ENCODE data around the gene MRPL14. TPM values are rescaled to one million over a fixed set of nuclear protein-coding genes. Genes with fewer than 3 reads are reported as not detected.
A peak's percentile ranks its signal among the peaks of the same experiment; 100 is the strongest.

MRPL14 gene
- total and polyA plus RNA-seq, 10 of the 15 experiments (the other 5 are each of a cell fraction or from before 2014, with no cell fraction given): 80.5 to 294 (median 122) TPM

DNA sequence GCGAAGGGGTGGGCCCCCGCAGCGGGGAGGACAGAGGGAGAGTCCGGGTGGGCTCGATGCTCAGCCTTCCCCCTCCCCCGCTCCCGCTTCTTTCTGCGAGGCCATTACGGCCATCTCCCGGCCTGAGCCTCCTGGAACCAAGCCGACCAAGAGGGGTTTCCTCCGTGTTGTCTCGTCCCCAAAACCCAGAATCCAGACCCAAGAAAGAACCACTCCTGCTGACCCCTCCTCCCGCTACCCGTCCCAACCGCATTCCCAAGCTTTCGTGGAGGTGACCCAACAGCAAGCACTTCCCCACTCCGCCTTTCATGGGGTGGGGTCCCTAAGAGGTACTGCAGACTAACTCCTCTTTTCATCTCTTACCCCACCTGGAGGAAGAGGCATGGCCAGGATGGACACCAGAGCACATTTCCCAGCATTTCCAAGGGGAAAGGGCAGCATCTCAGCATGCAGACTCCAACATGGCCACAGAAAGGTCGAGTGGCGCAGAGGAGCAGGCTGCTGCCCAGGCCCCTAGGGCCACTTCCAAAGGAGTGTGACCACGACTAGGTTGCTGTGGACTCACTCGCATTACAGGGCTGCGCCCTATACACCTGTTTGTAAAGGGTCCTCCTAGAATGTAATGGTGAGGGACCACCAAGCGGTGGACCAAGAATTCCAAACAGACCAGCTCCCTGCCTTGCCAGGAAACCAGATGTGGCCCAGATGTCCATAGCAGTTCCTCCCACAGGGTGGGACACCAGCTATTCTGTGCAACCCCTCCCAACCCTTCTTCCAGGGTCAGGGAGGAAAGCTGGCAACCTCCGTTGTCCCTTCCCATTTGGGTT lies 53.4 kb downstream of the MRPL14 start (continued):
- TF ChIP-seq, protein P1, sequence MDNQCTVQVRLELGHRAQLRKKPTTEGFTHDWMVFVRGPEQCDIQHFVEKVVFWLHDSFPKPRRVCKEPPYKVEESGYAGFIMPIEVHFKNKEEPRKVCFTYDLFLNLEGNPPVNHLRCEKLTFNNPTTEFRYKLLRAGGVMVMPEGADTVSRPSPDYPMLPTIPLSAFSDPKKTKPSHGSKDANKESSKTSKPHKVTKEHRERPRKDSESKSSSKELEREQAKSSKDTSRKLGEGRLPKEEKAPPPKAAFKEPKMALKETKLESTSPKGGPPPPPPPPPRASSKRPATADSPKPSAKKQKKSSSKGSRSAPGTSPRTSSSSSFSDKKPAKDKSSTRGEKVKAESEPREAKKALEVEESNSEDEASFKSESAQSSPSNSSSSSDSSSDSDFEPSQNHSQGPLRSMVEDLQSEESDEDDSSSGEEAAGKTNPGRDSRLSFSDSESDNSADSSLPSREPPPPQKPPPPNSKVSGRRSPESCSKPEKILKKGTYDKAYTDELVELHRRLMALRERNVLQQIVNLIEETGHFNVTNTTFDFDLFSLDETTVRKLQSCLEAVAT (IDR thresholded peaks at IDR 0.05): 0 out of 2 replicates have a peak, but pooled peaks have one; percentile 54
- no peak for TF ChIP-seq CHD1 (IDR thresholded peaks at IDR 0.05; ENCODE audit: low read depth, low read length)
- no peak for TF ChIP-seq NFYA (IDR thresholded peaks at IDR 0.05; ENCODE audit: borderline replicate concordance, low read depth, low read length)
- TF ChIP-seq SUPT20H (IDR thresholded peaks at IDR 0.05; ENCODE audit: borderline replicate concordance, control insufficient read depth, low read depth, low read length): no peak
- no peak for TF ChIP-seq STAT3 (IDR thresholded peaks at IDR 0.05; ENCODE audit: low read depth, low read length)
- TF ChIP-seq HDAC6 (IDR thresholded peaks at IDR 0.05; ENCODE audit: unreplicated experiment): no peak
- peak; percentile 92 for TF ChIP-seq HDGF (IDR thresholded peaks at IDR 0.05)
- TF ChIP-seq, protein P2, sequence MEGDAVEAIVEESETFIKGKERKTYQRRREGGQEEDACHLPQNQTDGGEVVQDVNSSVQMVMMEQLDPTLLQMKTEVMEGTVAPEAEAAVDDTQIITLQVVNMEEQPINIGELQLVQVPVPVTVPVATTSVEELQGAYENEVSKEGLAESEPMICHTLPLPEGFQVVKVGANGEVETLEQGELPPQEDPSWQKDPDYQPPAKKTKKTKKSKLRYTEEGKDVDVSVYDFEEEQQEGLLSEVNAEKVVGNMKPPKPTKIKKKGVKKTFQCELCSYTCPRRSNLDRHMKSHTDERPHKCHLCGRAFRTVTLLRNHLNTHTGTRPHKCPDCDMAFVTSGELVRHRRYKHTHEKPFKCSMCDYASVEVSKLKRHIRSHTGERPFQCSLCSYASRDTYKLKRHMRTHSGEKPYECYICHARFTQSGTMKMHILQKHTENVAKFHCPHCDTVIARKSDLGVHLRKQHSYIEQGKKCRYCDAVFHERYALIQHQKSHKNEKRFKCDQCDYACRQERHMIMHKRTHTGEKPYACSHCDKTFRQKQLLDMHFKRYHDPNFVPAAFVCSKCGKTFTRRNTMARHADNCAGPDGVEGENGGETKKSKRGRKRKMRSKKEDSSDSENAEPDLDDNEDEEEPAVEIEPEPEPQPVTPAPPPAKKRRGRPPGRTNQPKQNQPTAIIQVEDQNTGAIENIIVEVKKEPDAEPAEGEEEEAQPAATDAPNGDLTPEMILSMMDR (IDR thresholded peaks at IDR 0.05 in 2 of 3, conservative IDR thresholded peaks at IDR 0.05 in 1 of 3; ENCODE audit: control insufficient read depth in 2 of 3, extremely low read depth in 1 of 3, insufficient read depth in 1 of 3, low read depth in 3 of 3, low read length in 3 of 3): 0 out of 6 replicates have a peak, but pooled peaks of 1 of the 3 experiments have one; percentile 21
- TF ChIP-seq DPF2 (IDR thresholded peaks at IDR 0.05): peak; percentile 30; the same call in 1 of the 2 replicates
- no peak for TF ChIP-seq EZH2 (IDR thresholded peaks at IDR 0.05; ENCODE audit: borderline replicate concordance, control insufficient read depth, low read depth, low read length)
- 0 out of 2 replicates have a peak, but pooled peaks have one; percentile 20 for TF ChIP-seq ATF7 (IDR thresholded peaks at IDR 0.05; ENCODE audit: low read depth)
- TF ChIP-seq SPI1 (IDR thresholded peaks at IDR 0.05; ENCODE audit: borderline replicate concordance, insufficient read depth, low read depth, low read length): peak; percentile 21; the same call in 1 of the 2 replicates

Measured in GM12878 (cell line).